NK-92 (cell line): Measurements from ENCODE around the gene SYTL4.
"Not testable (repeated sequence)": the region's sequence is repeated elsewhere in the genome, so short reads cannot be mapped to it uniquely, and the experiment has no call there.

ENCODE experiments used
- DNase-seq: peaks from one replicate; lab custom pipeline; 2025; ENCODE audit not compliant: unreplicated experiment; lab: John Stamatoyannopoulos, UW

Gene SYTL4

GRCh38 chrX:100731441-100732281 is at the start of gene SYTL4:
TSS of gene SYTL4 (minus strand) at chrX:100732121. CDS start at chrX:100702037, 30,084 bp downstream.
- no peak for DNase-seq

- not testable (repeated sequence) for DNase-seq
These were observed 37.5 kb upstream of the SYTL4 start for GRCh38 chrX:100769439-100769838.

DNA sequence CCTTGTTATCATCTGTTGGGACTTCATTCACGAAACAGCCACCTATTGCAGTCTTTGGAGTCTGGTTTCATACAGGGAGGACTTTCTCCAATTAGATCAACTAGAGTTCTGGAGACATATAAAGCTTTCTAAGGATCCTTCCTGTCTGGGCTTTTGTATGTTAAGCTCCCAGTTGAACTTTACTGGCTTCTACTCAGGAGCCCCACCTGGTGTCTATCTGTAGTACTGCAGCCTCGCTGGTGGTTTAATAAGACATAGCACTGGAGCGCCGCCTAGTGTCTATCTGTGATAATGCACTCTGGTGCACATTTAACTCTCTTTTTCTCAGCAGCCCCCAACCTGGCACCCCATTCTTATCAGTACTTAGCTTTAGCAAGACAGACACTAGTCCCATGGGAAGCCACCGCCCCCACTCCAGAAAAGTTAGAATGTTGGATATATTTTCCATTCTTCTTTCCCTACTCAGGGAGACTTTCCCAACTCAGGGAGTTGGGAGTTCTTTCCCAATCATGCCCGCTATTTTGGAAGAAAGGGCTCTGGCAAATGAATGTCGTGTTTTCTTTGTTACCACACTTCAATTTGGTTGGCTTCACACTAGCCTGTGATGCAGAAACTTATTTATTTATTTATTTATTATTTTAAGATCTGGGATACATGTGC is 36.9 kb upstream of the SYTL4 start:
- DNase-seq: no peak

DNA sequence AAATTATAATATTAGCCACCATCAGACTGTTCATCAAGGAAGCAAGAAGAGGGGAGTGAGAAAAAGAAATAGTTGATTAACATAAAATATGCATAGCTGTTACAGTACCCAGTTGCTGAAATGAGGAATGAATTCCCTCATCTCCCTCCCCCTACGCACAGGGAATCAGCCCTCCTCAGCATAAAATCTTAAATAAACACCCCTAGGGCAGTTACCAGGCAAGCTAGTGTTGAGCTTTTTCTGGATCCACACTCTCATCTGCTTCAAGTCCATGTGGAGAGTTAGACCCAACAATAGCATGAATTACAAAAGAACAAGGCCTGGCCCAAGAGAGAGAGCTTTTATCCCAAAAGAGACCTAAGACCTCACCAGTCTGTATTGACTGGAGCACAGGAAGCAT is 19.0 kb upstream of the SYTL4 start:
- no peak for DNase-seq

- DNase-seq: no peak
These were observed 16.2 kb upstream of the SYTL4 start for GRCh38 chrX:100748108-100748507.

- no peak for DNase-seq
These were observed 15.8 kb upstream of the SYTL4 start for GRCh38 chrX:100747703-100748102.

GRCh38 chrX:100747090-100747489 is 15.2 kb upstream of the SYTL4 start:
- DNase-seq: no peak

GRCh38 chrX:100745806-100746537 is 14.1 kb upstream of the SYTL4 start:
- no peak for DNase-seq

- no peak for DNase-seq
These were observed 13.3 kb upstream of the SYTL4 start for GRCh38 chrX:100745205-100745604.

- no peak for DNase-seq
These were observed 11.2 kb upstream of the SYTL4 start for GRCh38 chrX:100743009-100743607.

DNA sequence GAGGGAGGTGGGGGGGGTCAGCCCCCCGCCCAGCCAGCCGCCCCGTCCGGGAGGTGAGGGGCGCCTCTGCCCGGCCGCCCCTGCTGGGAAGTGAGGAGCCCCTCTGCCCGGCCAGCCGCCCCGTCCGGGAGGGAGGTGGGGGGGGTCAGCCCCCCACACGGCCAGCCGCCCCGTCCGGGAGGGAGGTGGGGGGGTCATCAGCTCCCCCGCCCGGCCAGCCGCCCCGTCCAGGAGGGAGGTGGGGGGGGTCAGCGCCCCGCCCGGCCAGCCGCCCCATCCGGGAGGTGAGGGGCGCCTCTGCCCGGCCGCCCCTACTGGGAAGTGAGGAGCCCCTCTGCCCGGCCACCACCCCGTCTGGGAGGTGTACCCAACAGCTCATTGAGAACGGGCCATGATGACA is 7.9 kb downstream of the SYTL4 start:
- DNase-seq: not testable (repeated sequence)

DNA sequence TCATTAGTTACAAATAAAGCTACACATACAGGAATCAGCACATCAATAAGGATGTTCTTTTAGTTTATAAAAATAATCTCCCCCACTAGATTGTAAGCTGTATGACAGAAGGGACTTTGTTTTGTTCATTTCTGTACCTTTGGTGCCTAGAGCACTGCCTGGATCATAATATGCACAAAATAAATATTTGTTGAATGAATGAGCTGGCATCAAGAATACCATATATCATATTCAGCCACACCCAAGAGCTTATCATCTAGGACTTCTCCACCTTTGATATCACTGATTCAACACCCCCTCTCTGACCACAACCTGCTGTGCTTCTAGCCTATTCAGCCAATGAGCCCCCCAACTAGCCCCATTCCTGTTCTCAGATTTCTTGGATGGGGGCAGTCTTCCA is 10.6 kb downstream of the SYTL4 start:
- no peak for DNase-seq

DNA sequence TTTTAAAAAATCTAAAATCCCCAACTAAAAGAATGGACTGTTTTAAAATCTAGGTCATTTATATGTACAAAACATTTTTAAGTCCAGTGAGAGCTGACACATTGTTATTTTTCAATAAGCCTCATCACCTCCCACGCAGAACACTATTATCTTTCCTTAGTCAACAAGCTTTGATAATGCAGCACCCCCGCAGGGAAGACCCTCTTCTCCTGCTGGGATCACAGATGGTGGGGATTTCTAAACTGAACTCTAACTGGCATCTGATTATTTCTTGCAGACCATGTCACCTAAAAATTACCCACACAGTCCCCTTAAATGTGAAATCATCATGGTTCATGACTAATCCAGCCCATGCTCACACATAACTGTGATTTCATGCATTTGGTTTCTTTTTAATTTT is 11.6 kb downstream of the SYTL4 start:
- DNase-seq: no peak

GRCh38 chrX:100719139-100719538 is 12.8 kb downstream of the SYTL4 start:
- no peak for DNase-seq

DNA sequence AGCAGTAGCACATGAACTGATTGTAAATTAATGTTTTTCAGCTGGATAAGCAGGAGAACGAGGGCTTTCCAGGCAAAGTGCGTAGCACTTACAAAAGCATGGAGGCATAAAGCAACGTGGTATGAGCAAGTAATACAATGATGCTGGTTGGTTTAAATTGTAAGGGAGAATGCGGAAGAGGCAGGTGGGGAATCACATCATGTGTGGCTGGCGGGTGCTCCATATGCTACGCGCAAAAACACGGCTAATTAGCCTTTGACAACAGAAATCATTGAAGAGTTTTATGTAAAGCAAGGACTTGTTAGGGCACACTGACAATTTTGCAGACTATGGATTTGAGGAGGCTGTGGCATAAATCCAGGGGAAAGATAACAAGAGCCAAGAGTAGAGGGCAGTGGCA is 14.6 kb downstream of the SYTL4 start:
- DNase-seq: no peak

DNA sequence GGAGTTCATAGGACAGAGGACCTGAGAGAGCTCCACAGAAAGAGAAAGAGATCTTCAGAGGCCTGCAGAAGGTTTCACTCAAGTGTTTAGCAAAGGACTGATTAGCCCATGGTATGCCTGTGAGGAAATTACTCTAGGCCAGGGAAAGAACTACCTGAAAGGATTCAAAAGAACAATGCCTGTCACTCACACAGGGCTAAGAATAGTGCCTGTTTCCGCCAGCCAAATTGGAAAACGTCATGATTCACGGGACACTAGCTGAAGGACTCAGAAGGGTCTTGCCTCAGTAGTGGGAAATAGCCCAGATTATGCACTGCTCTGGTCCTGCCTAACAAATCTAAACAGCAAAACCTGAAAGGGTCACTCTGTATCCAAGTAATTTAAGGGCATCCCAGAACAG is 21.1 kb downstream of the SYTL4 start:
- DNase-seq: no peak

DNA sequence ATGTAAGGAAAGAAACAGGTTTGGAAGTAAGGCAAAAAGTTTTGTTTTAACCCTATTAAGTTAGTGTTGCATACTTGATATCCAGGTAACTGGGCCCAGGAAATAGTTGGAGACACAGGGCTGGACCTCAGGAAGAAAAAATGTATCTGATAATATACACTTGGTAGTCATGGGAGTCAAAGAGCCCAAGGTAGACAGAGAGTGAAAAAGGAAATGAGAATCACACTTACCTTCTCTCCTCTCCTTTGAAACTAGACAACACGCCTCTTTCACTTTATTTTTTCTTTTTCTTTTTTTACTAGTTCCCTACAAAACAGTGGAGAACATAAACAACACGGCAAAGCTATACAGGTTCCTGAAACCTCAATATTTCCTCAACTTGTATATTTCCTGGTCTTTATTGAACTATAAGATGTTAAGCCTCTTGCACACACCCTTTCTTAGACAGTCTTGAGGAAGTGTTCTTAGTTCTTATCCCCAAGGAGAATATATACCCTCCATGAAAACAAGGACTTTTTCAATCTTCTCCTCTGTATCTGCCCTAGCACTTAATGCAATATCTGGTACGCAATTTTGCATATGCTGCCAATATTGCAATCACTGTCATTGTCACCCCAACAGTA is 27.2 kb downstream of the SYTL4 start:
- no peak for DNase-seq

DNA sequence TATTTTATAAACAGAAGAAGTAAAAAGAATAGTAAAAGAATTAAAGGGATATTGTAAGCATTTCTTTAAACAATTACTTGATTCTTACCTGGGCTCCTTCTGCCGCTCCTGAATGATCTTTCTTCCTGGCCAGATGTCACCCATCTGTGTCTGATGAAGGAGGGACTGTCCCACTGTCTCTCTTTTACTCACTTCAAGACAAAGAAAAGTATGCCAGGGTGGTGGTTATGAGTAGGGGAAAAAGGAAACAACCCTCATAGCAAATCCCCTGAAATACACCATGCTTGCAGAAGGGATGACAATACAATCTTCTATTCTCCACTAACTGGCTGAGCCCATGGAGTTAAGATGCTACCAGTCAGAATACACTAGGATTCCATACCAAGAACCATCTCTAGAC is 31.1 kb downstream of the SYTL4 start:
- no peak for DNase-seq

GRCh38 chrX:100698551-100698950 is 33.4 kb downstream of the SYTL4 start:
- no peak for DNase-seq

- DNase-seq: no peak
These were observed 35.1 kb downstream of the SYTL4 start for GRCh38 chrX:100696699-100697351.
